Lower leg skin (tissue), 3 donors: ENCODE data around the gene LINGO3.

ENCODE experiments used
- CTCF ChIP-seq, 3 donors: fragments of 450-650 bp; IDR thresholded peaks; one replicate each; pipeline ENCODE4 v1.5.1; 2016; ENCODE audit warnings: antibody characterized with exemption in 3 of 3, mild to moderate bottlenecking in 3 of 3, moderate library complexity in 2 of 3
- POLR2A ChIP-seq, 2 donors: fragments of 450-650 bp; IDR thresholded peaks; one replicate each; pipeline ENCODE4 v1.6.1; 2016 to 2017; ENCODE audit warnings: antibody characterized with exemption in 2 of 2, mild to moderate bottlenecking in 1 of 2, moderate library complexity in 1 of 2

- TF ChIP-seq POLR2A (IDR thresholded peaks at IDR 0.05) (no peak), CTCF (IDR thresholded peaks at IDR 0.05) (no peak)
These were observed 32.1 kb downstream of the LINGO3 start for GRCh38 chr19:2275588-2276428.
